IPS-18a (cell line): ENCODE measurements around the gene SLC23A3.
"Not testable (repeated sequence)": the region's sequence is repeated elsewhere in the genome, so short reads cannot be mapped to it uniquely, and the experiment has no call there.

Experiments used
- H3K27ac ChIP-seq: one replicate; pipeline ENCODE4 v1.5.1; 2013; ENCODE audit warnings: low read length
- H3K27me3 ChIP-seq: one replicate; pipeline ENCODE4 v1.6.1; 2013; ENCODE audit warnings: mild to moderate bottlenecking, low read length; ENCODE audit not compliant: control insufficient read depth, insufficient read depth
- H3K36me3 ChIP-seq: one replicate; pipeline ENCODE4 v1.6.1; 2013; ENCODE audit warnings: low read depth, low read length; ENCODE audit not compliant: control insufficient read depth
- H3K4me1 ChIP-seq: one replicate; pipeline ENCODE4 v1.6.1; 2013; ENCODE audit warnings: low read depth, low read length; ENCODE audit not compliant: control insufficient read depth
- H3K4me3 ChIP-seq: one replicate; pipeline ENCODE4 v1.5.1; 2013; ENCODE audit warnings: low read length
- H3K9ac ChIP-seq: one replicate; pipeline ENCODE4 v1.6.1; 2013; ENCODE audit warnings: mild to moderate bottlenecking, low read length, moderate library complexity
- H3K9me3 ChIP-seq: one replicate; pipeline ENCODE4 v1.6.1; 2013; ENCODE audit warnings: low read depth, low read length; ENCODE audit not compliant: control insufficient read depth

Gene SLC23A3

DNA sequence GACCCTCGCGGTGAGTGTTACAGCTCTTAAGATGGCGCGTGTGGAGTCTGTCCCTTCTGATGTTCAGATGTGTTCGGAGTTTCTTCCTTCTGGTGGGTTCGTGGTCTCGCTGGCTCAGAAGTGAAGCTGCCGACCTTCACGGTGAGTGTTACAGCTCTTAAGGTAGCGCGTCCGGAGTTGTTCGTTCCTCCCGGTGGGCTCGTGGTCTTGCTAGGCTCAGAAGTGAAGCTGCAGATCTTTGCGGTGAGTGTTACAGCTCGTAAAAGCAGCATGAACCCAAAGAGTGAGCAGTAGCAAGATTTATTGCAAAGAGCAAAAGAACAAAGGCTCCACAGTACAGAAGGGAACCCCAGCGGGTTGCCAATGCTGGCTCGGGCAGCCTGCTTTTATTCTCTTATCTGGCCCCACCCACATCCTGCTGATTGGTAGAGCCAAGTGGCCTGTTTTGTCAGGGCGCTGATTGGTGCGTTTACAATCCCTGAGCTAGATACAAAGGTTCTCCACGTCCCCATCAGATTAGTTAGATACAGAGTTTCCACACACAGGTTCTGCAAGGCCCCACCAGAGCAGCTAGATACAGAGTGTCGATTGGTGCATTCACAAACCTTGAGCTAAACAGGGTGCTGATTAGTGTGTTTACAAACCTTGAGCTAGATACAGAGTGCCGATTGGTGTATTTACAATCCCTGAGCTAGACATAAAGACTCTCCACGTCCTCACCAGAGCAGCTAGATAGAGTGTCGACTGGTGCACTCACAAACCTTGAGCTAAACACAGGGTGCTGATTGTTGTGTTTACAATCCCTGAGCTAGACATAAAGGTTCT, 30.9 kb upstream of the SLC23A3 start:
- H3K36me3 ChIP-seq, H3K4me3 ChIP-seq, H3K27ac ChIP-seq, H3K27me3 ChIP-seq, H3K9ac ChIP-seq, H3K9me3 ChIP-seq, H3K4me1 ChIP-seq: not testable (repeated sequence)

DNA sequence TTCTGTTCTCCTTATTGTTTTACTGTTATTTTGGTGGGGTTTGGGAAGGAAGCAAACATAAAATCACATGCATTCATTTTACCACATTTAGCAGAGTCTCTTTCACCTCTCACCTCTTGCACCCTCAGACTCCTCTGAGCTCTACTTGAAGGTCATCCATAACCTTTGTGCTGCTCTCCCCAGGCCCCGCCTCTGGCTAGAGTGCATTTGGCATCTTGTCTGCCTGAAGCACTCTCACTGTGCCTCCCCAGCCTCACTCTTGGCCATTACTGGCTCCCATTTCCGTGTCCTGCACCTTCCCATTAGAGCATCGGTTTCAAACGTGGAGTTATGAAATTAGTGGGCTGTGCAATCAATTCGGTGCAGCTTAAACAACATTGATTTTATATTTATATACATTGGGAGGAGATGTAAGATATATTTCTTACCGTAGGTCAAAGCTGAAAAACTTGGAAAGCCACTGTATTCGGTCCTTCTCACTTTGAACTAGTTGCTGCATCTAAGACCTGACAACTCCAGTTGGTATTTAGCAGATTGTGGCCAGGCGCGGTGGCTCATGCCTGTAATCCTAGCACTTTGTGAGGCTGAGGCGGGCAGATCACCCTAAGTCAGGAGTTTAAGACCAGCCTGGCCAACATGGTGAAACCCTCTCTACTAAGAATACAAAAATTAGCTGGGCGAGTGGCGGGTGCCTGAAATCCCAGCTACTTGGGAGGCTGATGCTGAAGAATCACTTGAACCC, 29.8 kb upstream of the SLC23A3 start:
- H3K27me3 ChIP-seq: no peaks in the 10 kb centered on the region
- no peaks in the 10 kb centered on the region for H3K36me3 ChIP-seq
- H3K4me1 ChIP-seq: no peaks in the 10 kb centered on the region
- H3K27ac ChIP-seq: no peak overlapping the region
- H3K9me3 ChIP-seq: no peaks in the 10 kb centered on the region
- H3K4me3 ChIP-seq: no peak overlapping the region
- no peak overlapping the region for H3K9ac ChIP-seq

DNA sequence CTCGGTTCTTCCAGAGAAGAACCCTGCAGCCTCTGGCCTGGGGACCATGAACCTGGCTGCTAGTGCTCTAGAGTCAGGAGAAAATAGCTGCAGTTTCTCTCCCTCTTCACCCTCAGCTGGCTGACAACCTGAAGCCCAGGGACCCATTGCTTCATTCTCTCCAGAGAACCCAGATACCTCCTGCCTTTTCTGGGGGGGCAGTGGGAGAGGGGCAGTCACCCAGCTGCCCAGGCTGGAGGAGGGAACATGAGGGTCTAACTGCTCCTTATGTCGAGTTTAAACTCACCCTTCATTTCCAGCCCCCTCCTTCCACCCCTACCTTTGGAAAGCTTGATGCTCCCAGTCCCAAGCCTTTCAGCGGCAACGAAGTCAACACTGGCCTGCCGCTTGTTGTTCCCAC, 29.1 kb upstream of the SLC23A3 start:
- H3K27me3 ChIP-seq: no peaks in the 10 kb centered on the region
- H3K4me1 ChIP-seq: no peaks in the 10 kb centered on the region
- no peak overlapping the region for H3K27ac ChIP-seq
- H3K4me3 ChIP-seq: no peak overlapping the region
- H3K9ac ChIP-seq: no peak overlapping the region
- no peaks in the 10 kb centered on the region for H3K9me3 ChIP-seq
- H3K36me3 ChIP-seq: no peaks in the 10 kb centered on the region

DNA sequence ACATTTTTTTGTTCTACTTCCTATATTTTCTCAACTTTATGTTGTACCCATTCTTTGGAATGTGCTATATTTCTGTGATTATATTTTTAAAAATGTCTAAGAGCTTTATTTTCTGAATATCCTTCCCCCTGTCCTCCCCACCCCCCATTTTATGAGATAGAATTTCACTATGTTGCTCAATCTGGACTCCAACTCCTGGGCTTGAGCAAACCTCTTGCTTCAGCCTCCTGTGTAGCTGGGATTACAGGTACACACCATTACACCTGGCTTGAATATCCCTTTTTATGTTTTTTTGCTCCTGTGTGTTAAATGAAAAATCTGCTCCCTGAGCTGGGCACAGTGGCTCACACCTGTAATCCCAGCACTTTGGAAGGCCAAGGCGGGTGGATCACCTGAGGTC, 27.6 kb upstream of the SLC23A3 start:
- no peak overlapping the region for H3K9ac ChIP-seq
- no peak overlapping the region for H3K4me3 ChIP-seq
- no peaks in the 10 kb centered on the region for H3K27me3 ChIP-seq
- no peaks in the 10 kb centered on the region for H3K36me3 ChIP-seq
- H3K9me3 ChIP-seq: no peaks in the 10 kb centered on the region
- no peak overlapping the region for H3K27ac ChIP-seq
- no peaks in the 10 kb centered on the region for H3K4me1 ChIP-seq

DNA sequence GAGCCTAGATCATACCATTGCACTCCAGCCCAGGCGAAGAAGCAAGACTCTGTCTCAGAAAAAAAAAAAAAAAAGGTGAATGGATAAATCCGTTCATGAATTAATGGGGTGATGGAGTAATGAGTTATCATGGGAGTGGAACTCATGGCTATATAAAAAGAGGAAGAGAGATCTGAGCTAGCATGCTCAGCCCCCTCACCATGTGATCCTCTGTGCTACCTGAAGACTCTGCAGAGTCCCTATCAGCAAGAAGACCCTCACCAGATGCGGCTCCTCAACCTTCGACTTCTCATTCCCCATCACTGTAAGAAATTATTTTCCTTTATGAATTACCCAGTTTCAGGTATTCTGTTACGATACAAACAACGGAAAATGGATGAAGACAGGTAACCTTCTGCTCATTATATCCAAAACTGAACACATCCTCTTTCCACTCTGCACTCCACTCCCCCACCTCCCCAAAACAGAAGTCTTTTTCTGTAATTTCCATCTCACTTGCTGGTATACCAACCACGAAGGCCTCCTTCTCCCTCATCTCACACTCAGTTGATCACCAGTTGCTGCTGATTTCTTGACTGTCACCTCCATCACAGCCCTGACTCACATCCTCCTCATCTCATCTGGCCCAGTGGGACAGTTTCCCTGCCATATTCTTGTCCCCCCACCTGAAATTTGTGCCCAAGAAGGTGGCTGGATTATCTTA, 17.1 kb upstream of the SLC23A3 start:
- Histone ChIP-seq H3K9me3 (no peaks in the 10 kb centered on the region), H3K4me1 (no peaks in the 10 kb centered on the region), H3K27ac (no peak overlapping the region), H3K9ac (no peak overlapping the region), H3K4me3 (no peak overlapping the region), H3K36me3 (peaks cover 11% of the 10 kb centered on the region), H3K27me3 (no peaks in the 10 kb centered on the region)

DNA sequence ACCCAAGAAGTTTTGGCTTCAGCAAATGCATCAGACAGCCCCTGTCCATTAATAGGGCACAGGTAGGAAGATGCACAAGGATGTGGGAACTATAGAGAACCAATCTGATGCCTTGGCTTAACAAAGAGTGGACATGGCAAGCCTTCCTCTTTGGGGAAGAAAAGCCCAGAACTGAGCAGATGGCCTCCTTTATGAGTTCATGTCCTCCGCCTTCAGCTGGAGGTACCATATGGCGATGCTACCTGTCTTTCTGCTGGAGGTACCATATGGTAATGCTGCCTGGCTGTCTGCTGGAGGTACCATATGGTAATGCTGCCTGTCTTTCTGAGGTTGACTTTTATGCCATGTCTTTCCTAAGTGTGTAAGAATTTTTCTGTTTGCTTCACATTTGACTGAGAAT, 14.3 kb upstream of the SLC23A3 start:
- Histone ChIP-seq H3K4me3 (no peak overlapping the region), H3K9me3 (no peaks in the 10 kb centered on the region), H3K9ac (no peak overlapping the region), H3K36me3 (peaks cover 29% of the 10 kb centered on the region), H3K4me1 (peaks cover 1% of the 10 kb centered on the region), H3K27ac (no peak overlapping the region), H3K27me3 (no peaks in the 10 kb centered on the region)

DNA sequence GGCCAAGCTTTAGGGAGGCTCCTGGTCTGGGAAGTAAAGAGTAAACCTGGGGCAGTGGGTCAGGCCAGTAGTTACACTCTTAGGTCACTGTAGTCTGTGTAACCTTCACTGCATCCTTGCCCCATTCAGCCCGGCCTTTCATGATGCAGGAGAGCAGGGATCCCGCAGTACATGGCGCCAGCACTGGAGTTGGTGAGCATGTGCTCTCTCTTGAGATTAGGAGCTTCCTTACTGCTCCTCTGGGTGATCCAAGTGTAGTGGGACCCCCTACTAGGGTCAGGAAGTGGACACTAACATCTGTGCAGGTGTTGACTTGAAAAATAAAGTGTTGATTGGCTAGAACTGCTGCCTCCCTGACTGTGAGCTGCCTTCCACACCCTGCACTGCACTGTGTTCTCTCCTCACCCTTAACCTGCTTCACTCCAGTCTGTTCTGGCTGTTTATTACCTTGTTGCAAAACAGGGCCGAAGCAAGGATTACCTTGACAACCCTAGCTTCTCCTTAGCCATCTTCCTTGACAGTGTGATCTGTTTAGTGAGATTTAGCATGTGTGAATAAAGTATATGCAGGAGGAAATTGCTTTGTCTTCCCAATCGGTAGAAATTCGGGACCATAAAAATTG, 13.4 kb upstream of the SLC23A3 start:
- no peak overlapping the region for H3K9ac ChIP-seq
- no peaks in the 10 kb centered on the region for H3K27me3 ChIP-seq
- H3K9me3 ChIP-seq: no peaks in the 10 kb centered on the region
- H3K4me1 ChIP-seq: peaks cover 5% of the 10 kb centered on the region
- H3K27ac ChIP-seq: no peak overlapping the region
- H3K4me3 ChIP-seq: no peak overlapping the region
- peaks cover 29% of the 10 kb centered on the region for H3K36me3 ChIP-seq

DNA sequence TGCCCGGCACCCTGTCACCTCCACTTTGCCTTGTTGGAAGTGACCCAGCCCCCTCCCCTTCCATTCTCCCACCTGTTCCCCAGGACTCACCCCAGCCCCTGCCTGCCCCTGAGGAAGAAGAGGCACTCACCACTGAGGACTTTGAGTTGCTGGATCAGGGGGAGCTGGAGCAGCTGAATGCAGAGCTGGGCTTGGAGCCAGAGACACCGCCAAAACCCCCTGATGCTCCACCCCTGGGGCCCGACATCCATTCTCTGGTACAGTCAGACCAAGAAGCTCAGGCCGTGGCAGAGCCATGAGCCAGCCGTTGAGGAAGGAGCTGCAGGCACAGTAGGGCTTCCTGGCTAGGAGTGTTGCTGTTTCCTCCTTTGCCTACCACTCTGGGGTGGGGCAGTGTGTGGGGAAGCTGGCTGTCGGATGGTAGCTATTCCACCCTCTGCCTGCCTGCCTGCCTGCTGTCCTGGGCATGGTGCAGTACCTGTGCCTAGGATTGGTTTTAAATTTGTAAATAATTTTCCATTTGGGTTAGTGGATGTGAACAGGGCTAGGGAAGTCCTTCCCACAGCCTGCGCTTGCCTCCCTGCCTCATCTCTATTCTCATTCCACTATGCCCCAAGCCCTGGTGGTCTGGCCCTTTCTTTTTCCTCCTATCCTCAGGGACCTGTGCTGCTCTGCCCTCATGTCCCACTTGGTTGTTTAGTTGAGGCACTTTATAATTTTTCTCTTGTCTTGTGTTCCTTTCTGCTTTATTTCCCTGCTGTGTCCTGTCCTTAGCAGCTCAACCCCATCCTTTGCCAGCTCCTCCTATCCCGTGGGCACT, 12.7 kb upstream of the SLC23A3 start:
- Histone ChIP-seq H3K9ac (no peak overlapping the region), H3K27ac (no peak overlapping the region), H3K27me3 (no peaks in the 10 kb centered on the region), H3K9me3 (no peaks in the 10 kb centered on the region), H3K4me1 (peaks cover 5% of the 10 kb centered on the region), H3K36me3 (peaks cover 29% of the 10 kb centered on the region), H3K4me3 (no peak overlapping the region)

DNA sequence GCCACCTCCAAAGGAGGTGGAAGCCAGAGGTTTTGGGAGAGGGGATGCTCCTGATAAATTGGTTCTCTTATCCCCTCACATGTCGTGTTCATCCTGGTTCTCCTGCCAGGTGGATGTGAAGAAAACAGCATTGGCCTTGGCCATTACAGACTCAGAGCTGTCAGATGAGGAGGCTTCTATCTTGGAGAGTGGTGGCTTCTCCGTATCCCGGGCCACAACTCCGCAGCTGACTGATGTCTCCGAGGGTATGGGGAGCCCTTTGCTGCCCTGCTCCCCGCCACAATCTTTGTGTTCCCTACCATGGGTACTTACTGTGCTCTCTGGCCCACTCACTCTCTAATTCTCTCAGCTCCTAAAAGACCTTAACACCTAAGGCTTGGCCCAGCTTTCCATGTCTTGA, 11.7 kb upstream of the SLC23A3 start:
- H3K9ac ChIP-seq: no peak overlapping the region
- H3K4me3 ChIP-seq: no peak overlapping the region
- H3K4me1 ChIP-seq: peaks cover 5% of the 10 kb centered on the region
- H3K9me3 ChIP-seq: no peaks in the 10 kb centered on the region
- no peak overlapping the region for H3K27ac ChIP-seq
- H3K27me3 ChIP-seq: no peaks in the 10 kb centered on the region
- peaks cover 29% of the 10 kb centered on the region for H3K36me3 ChIP-seq

DNA sequence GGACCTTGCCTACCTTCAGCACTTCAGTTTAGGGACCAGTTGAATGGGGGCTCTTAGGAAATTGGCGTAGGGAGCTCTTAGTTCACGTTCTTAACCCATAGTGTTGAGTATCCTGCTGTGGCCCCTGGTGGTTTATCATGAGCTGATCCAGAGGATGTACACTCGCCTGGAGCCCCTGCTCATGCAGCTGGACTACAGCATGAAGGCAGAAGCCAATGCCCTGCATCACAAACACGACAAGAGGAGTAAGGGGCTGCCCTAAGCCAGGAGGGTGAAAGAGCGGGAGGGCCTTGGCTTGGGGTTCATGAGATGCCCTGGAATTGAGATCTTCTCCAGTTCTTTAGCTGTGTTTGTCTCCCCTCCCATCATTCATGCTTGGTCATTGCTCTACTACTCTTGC, 11.1 kb upstream of the SLC23A3 start:
- no peak overlapping the region for H3K4me3 ChIP-seq
- peaks cover 29% of the 10 kb centered on the region for H3K36me3 ChIP-seq
- no peaks in the 10 kb centered on the region for H3K27me3 ChIP-seq
- no peak overlapping the region for H3K9ac ChIP-seq
- H3K4me1 ChIP-seq: peaks cover 5% of the 10 kb centered on the region
- no peak overlapping the region for H3K27ac ChIP-seq
- no peaks in the 10 kb centered on the region for H3K9me3 ChIP-seq
